Mesenchymal stem cell (in vitro differentiated cells and primary cell): ENCODE data around the gene FNDC4.

Source experiments
- DNase-seq: peaks from one replicate; pipeline ENCODE4 v3.0.0-alpha.2; 2013
- H2AFZ ChIP-seq: one replicate; pipeline ENCODE4 v1.6.1; 2013; ENCODE audit warnings: low read depth, mild to moderate bottlenecking, control low read depth, inconsistent platforms, low read length, moderate library complexity
- H2AK5ac ChIP-seq: 2 replicates; pipeline ENCODE4 v1.6.1; 2013; ENCODE audit warnings: low read length, moderate library complexity, mild to moderate bottlenecking, inconsistent platforms; ENCODE audit not compliant: severe bottlenecking
- H2BK120ac ChIP-seq: one replicate; pipeline ENCODE4 v1.6.1; 2013; ENCODE audit warnings: low read depth, mild to moderate bottlenecking, inconsistent platforms, low read length, moderate library complexity
- H2BK12ac ChIP-seq, 2 experiments: one replicate each; pipeline ENCODE4 v1.6.1; 2013; ENCODE audit warnings: inconsistent platforms in 2 of 2, low read length in 2 of 2, mild to moderate bottlenecking in 2 of 2, moderate library complexity in 2 of 2, control low read depth in 1 of 2
- H2BK15ac ChIP-seq: one replicate; pipeline ENCODE4 v1.6.1; 2013; ENCODE audit warnings: mild to moderate bottlenecking, low read depth, inconsistent platforms; ENCODE audit not compliant: poor library complexity, severe bottlenecking
- H2BK5ac ChIP-seq: 2 replicates; pipeline ENCODE4 v1.6.1; 2013; ENCODE audit warnings: low read depth, mild to moderate bottlenecking, low read length, control low read depth, inconsistent platforms; ENCODE audit not compliant: poor library complexity, severe bottlenecking
- H3K14ac ChIP-seq, 2 experiments: one replicate each; pipeline ENCODE4 v1.6.1; 2013; ENCODE audit warnings: inconsistent platforms in 2 of 2, low read length in 2 of 2, control low read depth in 1 of 2, mild to moderate bottlenecking in 1 of 2, moderate library complexity in 1 of 2
- H3K18ac ChIP-seq, 2 experiments: one replicate each; pipeline ENCODE4 v1.6.1; 2013; ENCODE audit warnings: inconsistent platforms in 2 of 2, low read length in 2 of 2, control low read depth in 1 of 2, low read depth in 1 of 2, mild to moderate bottlenecking in 1 of 2
- H3K23ac ChIP-seq, 2 experiments: one replicate each; pipeline ENCODE4 v1.6.1; 2013; ENCODE audit warnings: inconsistent platforms in 2 of 2, low read length in 2 of 2, mild to moderate bottlenecking in 2 of 2, moderate library complexity in 2 of 2, control low read depth in 1 of 2
- H3K27ac ChIP-seq: 2 replicates; pipeline ENCODE4 v1.5.1; 2013; ENCODE audit warnings: mild to moderate bottlenecking, moderate library complexity, low read length, control low read depth, inconsistent platforms; ENCODE audit not compliant: poor library complexity, severe bottlenecking
- H3K27me3 ChIP-seq, 2 experiments: 2 replicates each; pipeline versions ENCODE4 v1.6.1 to v1.7.0; 2013; ENCODE audit warnings: low read length in 2 of 2, mild to moderate bottlenecking in 2 of 2, moderate library complexity in 2 of 2, control low read depth in 1 of 2, inconsistent platforms in 1 of 2; ENCODE audit not compliant: control insufficient read depth in 1 of 2, insufficient read depth in 1 of 2
- H3K36me3 ChIP-seq, 2 experiments: 2 replicates each; pipeline versions ENCODE4 v1.6.1 to v1.7.0; 2013; ENCODE audit warnings: low read length in 2 of 2, control low read depth in 1 of 2, inconsistent platforms in 1 of 2, low read depth in 1 of 2, mild to moderate bottlenecking in 1 of 2; ENCODE audit not compliant: insufficient read depth in 2 of 2, control insufficient read depth in 1 of 2
- H3K4ac ChIP-seq, 2 experiments: one replicate each; pipeline ENCODE4 v1.6.1; 2013; ENCODE audit warnings: inconsistent platforms in 2 of 2, low read length in 2 of 2, mild to moderate bottlenecking in 2 of 2, moderate library complexity in 2 of 2, control low read depth in 1 of 2, low read depth in 1 of 2
- H3K4me1 ChIP-seq: 2 replicates; pipeline ENCODE4 v1.6.1; 2013; ENCODE audit warnings: low read depth, low read length, control low read depth; ENCODE audit not compliant: control insufficient read depth, insufficient read depth
- H3K4me2 ChIP-seq: 2 replicates; pipeline ENCODE4 v1.6.1; 2013; ENCODE audit warnings: low read length, mild to moderate bottlenecking, inconsistent platforms; ENCODE audit not compliant: poor library complexity, severe bottlenecking
- H3K4me3 ChIP-seq, 2 experiments: 2 replicates each; pipeline versions ENCODE4 v1.5.1 to v1.7.0; 2013; ENCODE audit warnings: low read length in 2 of 2, mild to moderate bottlenecking in 2 of 2, control low read depth in 1 of 2, low read depth in 1 of 2; ENCODE audit not compliant: insufficient read depth in 1 of 2
- H3K79me1 ChIP-seq: replicated peaks from 2 replicates; pipeline ENCODE4 v1.6.1; 2013; ENCODE audit warnings: mild to moderate bottlenecking, control low read depth, low read length, inconsistent platforms; ENCODE audit not compliant: poor library complexity, severe bottlenecking
- H3K9ac ChIP-seq: 2 replicates; pipeline ENCODE4 v1.7.0; 2013; ENCODE audit warnings: mild to moderate bottlenecking, low read length, moderate library complexity
- H3K9me3 ChIP-seq: 2 replicates; pipeline ENCODE4 v1.7.0; 2013; ENCODE audit warnings: mild to moderate bottlenecking, low read length; ENCODE audit not compliant: control insufficient read depth
- H4K8ac ChIP-seq: one replicate; pipeline ENCODE4 v1.6.1; 2013; ENCODE audit warnings: inconsistent platforms, mild to moderate bottlenecking, low read length, moderate library complexity
- H4K91ac ChIP-seq: one replicate; pipeline ENCODE4 v1.6.1; 2013; ENCODE audit warnings: mild to moderate bottlenecking, low read length, inconsistent platforms
- WGBS: methylation state at CpG from one replicate; pipeline ENCODE4 v1.1.7; 2013; ENCODE audit warnings: mixed read lengths; 5-methylcytosine and 5-hydroxymethylcytosine counted together

The FNDC4 gene

DNA sequence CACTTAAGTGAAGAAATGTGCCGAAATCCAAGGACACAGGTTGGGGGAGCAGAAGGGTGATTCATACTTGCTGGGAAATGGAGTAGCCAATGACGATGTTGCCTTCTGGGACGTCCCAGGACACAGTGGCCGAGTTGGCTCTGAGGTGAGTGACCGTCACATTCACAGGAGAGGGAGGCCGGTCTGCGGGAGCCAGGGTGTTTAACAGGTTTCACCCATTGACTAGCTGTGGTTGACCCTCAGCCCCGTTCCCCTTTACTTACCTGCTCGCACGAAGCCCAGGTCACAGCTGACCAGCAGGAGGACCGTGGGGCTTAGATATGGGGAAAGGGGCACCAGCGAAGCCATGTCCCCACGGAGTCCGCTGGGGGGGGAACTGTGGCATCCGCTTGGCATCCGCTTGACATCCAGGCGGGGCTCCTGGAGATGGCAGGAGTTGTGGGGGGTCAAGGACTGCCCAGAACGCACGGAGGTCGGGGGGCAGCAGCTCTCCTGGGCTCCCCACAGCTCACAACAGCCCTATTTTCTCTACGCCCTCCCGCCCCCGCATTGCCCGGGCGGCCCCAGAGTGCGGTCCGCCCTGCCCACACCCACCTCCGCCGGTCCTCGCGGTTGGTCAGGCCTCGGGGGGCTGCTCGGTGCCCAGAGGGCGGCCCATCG, 586 bp downstream of the FNDC4 start:
- 19% methylated on average over 29 of the region's 35 CpGs for WGBS
- Histone ChIP-seq H3K4ac (peak overlapping the region in 1 of 2 experiments; percentile 33), H2AK5ac (no peak overlapping the region)

DNA sequence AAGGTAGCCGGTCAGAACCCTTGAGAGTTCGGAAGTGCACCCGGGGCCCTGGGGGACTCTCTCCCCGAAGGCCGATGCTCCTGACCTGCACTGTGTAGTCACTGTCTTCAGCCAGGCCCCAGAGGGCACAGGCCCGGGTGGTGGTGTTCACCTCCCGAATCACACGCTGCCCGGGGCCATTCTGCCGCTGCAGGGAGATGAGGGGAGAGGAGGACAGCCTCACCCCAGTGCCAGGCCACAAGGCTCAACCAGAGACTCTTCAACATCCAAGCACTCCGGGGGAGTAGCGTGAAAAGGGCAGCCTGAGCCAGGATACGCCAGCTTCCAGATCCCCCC, 1.1 kb downstream of the FNDC4 start:
- H3K4ac ChIP-seq: no peak overlapping the region
- H3K18ac ChIP-seq: peak overlapping the region in 1 of 2 experiments; percentile 54
- no peak overlapping the region for H2BK12ac ChIP-seq
- peaks cover 4 to 22% of the 10 kb centered on the region in 2 experiments for H3K36me3 ChIP-seq
- H3K4me3 ChIP-seq: peak overlapping the region in 1 of 2 experiments; percentile 88
- no peak overlapping the region for H2AFZ ChIP-seq
- H3K27me3 ChIP-seq: peaks cover 0 to 22% of the 10 kb centered on the region in 2 experiments
- no peak overlapping the region for H3K4me2 ChIP-seq
- H4K8ac ChIP-seq: no peak overlapping the region
- 90% methylated on average over 11 of the region's 13 CpGs for WGBS
- no peak overlapping the region for H3K27ac ChIP-seq
- H2BK5ac ChIP-seq: no peak overlapping the region
- no peak for DNase-seq
- no peak overlapping the region for H3K23ac ChIP-seq
- H3K9me3 ChIP-seq: no peaks in the 10 kb centered on the region
- H3K4me1 ChIP-seq: peaks cover 18% of the 10 kb centered on the region
- no peak overlapping the region for H4K91ac ChIP-seq
- peak overlapping the region; percentile 91 for H3K9ac ChIP-seq
- H2BK15ac ChIP-seq: no peak overlapping the region
- H2AK5ac ChIP-seq: no peak overlapping the region
- no peak overlapping the region for H3K14ac ChIP-seq
- peaks cover 11% of the 10 kb centered on the region for H3K79me1 ChIP-seq
- H2BK120ac ChIP-seq: no peak overlapping the region

More for the DNA sequence above, 586 bp downstream of the FNDC4 start:
- Histone ChIP-seq H3K27ac (no peak overlapping the region), H3K4me1 (peaks cover 13% of the 10 kb centered on the region), H3K27me3 (peaks cover 0 to 25% of the 10 kb centered on the region in 2 experiments), H3K4me2 (peak overlapping the region; percentile 88), H2BK12ac (no peak overlapping the region), H2BK15ac (peak overlapping the region; percentile 74), H3K14ac (no peak overlapping the region), H3K4me3 (peak overlapping the region; percentile 82 to 88), H2BK5ac (no peak overlapping the region), H4K8ac (peak overlapping the region; percentile 14), H3K23ac (no peak overlapping the region), H3K36me3 (peaks cover 4 to 22% of the 10 kb centered on the region in 2 experiments), H3K9me3 (no peaks in the 10 kb centered on the region), H3K9ac (peak overlapping the region; percentile 91), H3K79me1 (peaks cover 6% of the 10 kb centered on the region), H2AFZ (peak overlapping the region; percentile 54), H3K18ac (peak overlapping the region in 1 of 2 experiments; percentile 54), H4K91ac (no peak overlapping the region), H2BK120ac (no peak overlapping the region)
- peak; percentile 35 for DNase-seq

DNA sequence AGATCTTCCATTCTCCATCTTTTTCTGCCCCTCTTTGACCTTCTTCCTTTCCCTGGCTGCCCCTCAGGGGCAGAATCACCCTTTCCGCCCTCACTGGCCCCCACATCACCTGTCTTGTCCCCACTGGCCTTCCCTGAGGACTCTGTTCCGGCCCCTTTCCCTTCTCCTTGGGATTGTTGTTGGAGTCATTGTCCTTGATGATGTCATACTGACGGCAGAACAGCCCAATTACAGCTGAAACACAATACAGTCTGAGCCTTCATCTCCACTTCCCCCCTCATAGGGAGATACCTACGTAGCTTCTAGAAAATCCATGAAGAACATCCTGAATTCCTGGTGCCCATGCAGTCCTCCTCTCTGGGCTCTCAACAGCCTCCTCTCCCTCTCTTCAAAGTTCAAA, 2.4 kb downstream of the FNDC4 start:
- H3K9ac ChIP-seq: no peak overlapping the region
- H3K14ac ChIP-seq: no peak overlapping the region
- H3K27ac ChIP-seq: no peak overlapping the region

DNA sequence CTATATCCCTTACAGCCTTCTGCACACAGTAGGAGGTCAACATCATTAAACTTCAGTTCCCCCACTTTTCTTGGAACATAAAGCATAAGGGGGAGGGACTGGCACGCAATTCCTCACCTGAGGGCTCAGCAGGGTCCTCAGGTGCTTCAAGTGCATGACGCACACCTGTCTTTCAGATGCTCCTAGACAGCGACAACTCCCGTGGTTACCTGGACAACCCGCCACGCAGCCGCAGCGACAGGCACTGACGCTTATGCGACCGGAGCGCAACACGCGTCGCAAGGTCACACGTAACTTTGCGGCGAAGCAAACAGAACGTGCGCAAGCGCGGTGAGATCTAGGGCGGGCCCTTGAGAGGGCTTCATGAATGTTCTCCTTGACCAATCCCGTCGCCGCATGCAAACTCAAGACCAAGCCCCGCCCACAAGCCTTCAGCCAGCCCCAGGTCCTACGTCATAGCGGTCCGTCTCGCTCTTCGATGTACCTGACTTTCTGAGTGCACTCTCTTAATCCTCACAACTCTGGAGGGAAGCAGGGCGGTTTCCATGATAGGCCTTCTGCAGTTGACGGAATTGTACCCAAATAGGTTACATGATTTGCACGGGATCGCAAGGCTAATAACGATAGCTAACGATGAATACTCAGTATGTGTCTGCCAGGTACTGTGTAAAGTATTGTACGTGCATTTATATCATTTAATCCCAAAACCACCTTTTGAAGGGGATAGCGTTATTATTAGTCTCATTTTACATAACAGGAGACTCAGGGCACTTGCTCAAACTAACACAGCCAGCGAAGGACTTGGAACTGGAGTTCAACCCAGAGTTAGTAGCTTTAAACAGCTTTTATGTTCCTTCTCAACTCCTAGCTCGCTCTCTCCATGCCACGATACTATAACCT, 5.3 kb downstream of the FNDC4 start, which contains the start of gene IFT172:
TSS of gene IFT172 (minus strand) at position 246 of the 900 bp plus-strand sequence. CDS start at position 156, 90 bp downstream.
- H3K18ac ChIP-seq: peak within 1 kb of the TSS; percentile 64 to 79
- peak within 1 kb of the TSS; percentile 97 for H3K4me2 ChIP-seq
- no peak within 1 kb of the TSS for H3K4ac ChIP-seq
- no peak within 1 kb of the TSS for H2AK5ac ChIP-seq
- peak; percentile 98 for DNase-seq
- WGBS: 9% methylated on average over 39 of the region's 43 CpGs
- H3K36me3 ChIP-seq: peaks cover 4 to 32% of the 10 kb centered on the region in 2 experiments
- no peak within 1 kb of the TSS for H2BK12ac ChIP-seq
- H2AFZ ChIP-seq: peak within 1 kb of the TSS; percentile 91
- no peak within 1 kb of the TSS for H3K27ac ChIP-seq
- H3K9ac ChIP-seq: peak within 1 kb of the TSS; percentile 86
- H3K27me3 ChIP-seq: no peaks in the 10 kb centered on the region
- H2BK120ac ChIP-seq: no peak within 1 kb of the TSS
- peak within 1 kb of the TSS; percentile 62 for H4K91ac ChIP-seq
- H2BK5ac ChIP-seq: no peak within 1 kb of the TSS
- H3K4me1 ChIP-seq: peaks cover 15% of the 10 kb centered on the region
- no peaks in the 10 kb centered on the region for H3K9me3 ChIP-seq
- no peak within 1 kb of the TSS for H3K23ac ChIP-seq
- H4K8ac ChIP-seq: peak within 1 kb of the TSS; percentile 66
- peaks cover 28% of the 10 kb centered on the region for H3K79me1 ChIP-seq
- H3K4me3 ChIP-seq: peak within 1 kb of the TSS; percentile 81 to 94
- H2BK15ac ChIP-seq: no peak within 1 kb of the TSS
- peak within 1 kb of the TSS in 1 of 2 experiments; percentile 73 for H3K14ac ChIP-seq

More for the DNA sequence above, 2.4 kb downstream of the FNDC4 start:
- no peaks in the 10 kb centered on the region for H3K9me3 ChIP-seq
- H3K23ac ChIP-seq: no peak overlapping the region
- H3K4me1 ChIP-seq: peaks cover 18% of the 10 kb centered on the region
- no peak overlapping the region for H2BK120ac ChIP-seq
- H3K79me1 ChIP-seq: peaks cover 17% of the 10 kb centered on the region
- H4K8ac ChIP-seq: no peak overlapping the region
- no peak for DNase-seq
- no peak overlapping the region for H3K4me3 ChIP-seq
- no peak overlapping the region for H4K91ac ChIP-seq
- no peak overlapping the region for H2AFZ ChIP-seq
- H3K4ac ChIP-seq: no peak overlapping the region
- H2BK5ac ChIP-seq: no peak overlapping the region
- H2BK15ac ChIP-seq: no peak overlapping the region
- H3K18ac ChIP-seq: no peak overlapping the region
- H3K27me3 ChIP-seq: peaks cover 0 to 14% of the 10 kb centered on the region in 2 experiments
- no peak overlapping the region for H2BK12ac ChIP-seq
- peaks cover 4 to 22% of the 10 kb centered on the region in 2 experiments for H3K36me3 ChIP-seq
- H2AK5ac ChIP-seq: no peak overlapping the region
- no peak overlapping the region for H3K4me2 ChIP-seq
- 93% methylated on average over 3 of the region's 4 CpGs for WGBS
